ENCODE measurements around the gene SUCLG2.
A peak's percentile ranks its signal among the peaks of the same experiment; 100 is the strongest.

DNA sequence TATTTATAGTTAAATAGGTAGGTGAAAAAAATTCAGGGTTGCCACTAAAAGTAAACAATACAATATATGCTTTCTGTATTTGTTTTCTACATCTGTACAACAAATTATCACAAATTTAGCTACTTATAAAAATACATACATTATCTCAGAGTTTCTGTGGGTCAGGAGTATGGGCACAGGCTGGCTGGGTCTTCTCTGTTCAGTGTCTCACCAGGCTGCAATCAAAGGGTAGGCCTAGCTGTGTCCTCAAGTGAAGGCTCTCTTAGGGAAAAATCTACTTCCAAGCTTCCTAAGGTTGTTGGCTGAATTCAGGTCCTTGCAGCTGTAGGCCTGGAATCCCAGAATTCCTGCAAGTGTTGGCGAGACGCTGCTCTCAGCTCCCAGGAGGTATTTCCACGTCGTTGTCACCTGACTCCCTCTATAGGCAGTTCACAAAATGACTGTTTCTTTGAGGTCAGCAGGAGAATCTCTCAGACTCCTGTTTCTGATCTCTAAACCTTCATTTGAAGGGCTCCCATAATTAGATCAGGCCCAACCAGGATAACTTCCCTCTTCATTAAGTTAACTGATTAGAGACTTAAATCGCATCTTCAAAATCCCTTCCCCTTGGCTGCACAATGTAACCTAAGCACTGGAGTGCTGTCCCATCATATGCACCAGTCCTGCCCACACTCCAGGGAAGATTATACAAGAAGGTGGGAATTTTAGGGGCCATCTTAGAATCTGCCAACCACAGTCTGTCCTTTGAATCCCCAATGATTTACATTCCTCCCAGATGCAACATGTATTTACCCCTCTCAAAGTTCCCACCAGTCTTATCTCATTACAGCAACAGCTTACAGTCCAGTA lies 296.6 kb downstream of the SUCLG2 start:
- TF ChIP-seq RFX5 (IDR thresholded peaks at IDR 0.05; ENCODE audit: low read depth, low read length) (no peak), BHLHE40 (IDR thresholded peaks at IDR 0.05; ENCODE audit: low read depth, low read length) (no peak)
- TF ChIP-seq, protein P1, sequence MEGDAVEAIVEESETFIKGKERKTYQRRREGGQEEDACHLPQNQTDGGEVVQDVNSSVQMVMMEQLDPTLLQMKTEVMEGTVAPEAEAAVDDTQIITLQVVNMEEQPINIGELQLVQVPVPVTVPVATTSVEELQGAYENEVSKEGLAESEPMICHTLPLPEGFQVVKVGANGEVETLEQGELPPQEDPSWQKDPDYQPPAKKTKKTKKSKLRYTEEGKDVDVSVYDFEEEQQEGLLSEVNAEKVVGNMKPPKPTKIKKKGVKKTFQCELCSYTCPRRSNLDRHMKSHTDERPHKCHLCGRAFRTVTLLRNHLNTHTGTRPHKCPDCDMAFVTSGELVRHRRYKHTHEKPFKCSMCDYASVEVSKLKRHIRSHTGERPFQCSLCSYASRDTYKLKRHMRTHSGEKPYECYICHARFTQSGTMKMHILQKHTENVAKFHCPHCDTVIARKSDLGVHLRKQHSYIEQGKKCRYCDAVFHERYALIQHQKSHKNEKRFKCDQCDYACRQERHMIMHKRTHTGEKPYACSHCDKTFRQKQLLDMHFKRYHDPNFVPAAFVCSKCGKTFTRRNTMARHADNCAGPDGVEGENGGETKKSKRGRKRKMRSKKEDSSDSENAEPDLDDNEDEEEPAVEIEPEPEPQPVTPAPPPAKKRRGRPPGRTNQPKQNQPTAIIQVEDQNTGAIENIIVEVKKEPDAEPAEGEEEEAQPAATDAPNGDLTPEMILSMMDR (conservative IDR thresholded peaks at IDR 0.05; ENCODE audit: low read depth, low read length): peak; percentile 39

Data from IMR-90 (cell line).